K562 (cell line): ENCODE results near the gene ERCC6. TPM values are rescaled to one million over a fixed set of nuclear protein-coding genes. Genes with fewer than 3 reads are reported as not detected.

Source experiments
- ATAC-seq: fragments of 200-7000 bp; cut with Tn5 transposase; 3 replicates; pipeline ENCODE4 v1.9.1; 2020; ENCODE audit warnings: moderate library complexity
- BruUV-seq: library from RNA; stranded (reverse); fragments of 400-500 nt; replicated peaks from 2 replicates; lab custom pipeline; 2021; lab: Mats Ljungman, UMichigan
- CTCF ChIA-PET: fragments of 300-600 bp; formaldehyde crosslinking; extraction: SDS; loops from one replicate; lab custom pipeline; 2021; ENCODE audit warnings: low intra/inter-chr PET ratio; lab: Yijun Ruan, JAX
- POLR2A ChIA-PET: fragments of 300-600, 350-650 bp; sonication (Branson Sonifier 250); formaldehyde crosslinking; extraction: SDS; loops from one replicate; lab custom pipeline; 2021; ENCODE audit warnings: antibody characterized with exemption, inconsistent platforms; lab: Yijun Ruan, JAX
- DNase-seq, 4 experiments: peaks; one replicate each; pipeline versions ENCODE4 v3.0.0 to v3.0.0-alpha.2; 2011 to 2018; ENCODE audit warnings: low spot score in 3 of 4, mixed read lengths in 3 of 4; ENCODE audit errors: extremely low read depth in 1 of 4
- FAIRE-seq: peaks from 2 replicates; lab custom pipeline; 2011; peaks lifted over from hg19 to GRCh38; lab: Jason Lieb, UNC
- H2AFZ ChIP-seq: 2 replicates; pipeline ENCODE4 v1.6.0; 2011; ENCODE audit warnings: low read depth, low read length, control low read depth, inconsistent platforms
- H3K27ac ChIP-seq: fragments of 200-600 bp; 3 replicates; pipeline ENCODE4 v1.8.0; 2011; ENCODE audit warnings: low read depth, mild to moderate bottlenecking, control low read depth, inconsistent platforms, low read length, moderate library complexity, mixed read lengths; ENCODE audit errors: extremely low read depth
- H3K27me3 ChIP-seq, 2 experiments: fragments of 300-600 bp in 1 of 2; 2 replicates in 1 of 2; 3 replicates in 1 of 2; pipeline versions ENCODE4 v1.6.0 to v1.8.0; 2011; ENCODE audit warnings: inconsistent platforms in 2 of 2, low read length in 2 of 2, mild to moderate bottlenecking in 1 of 2, mixed read lengths in 1 of 2, moderate library complexity in 1 of 2; ENCODE audit not compliant: control insufficient read depth in 2 of 2, insufficient read depth in 2 of 2
- H3K36me3 ChIP-seq: fragments of 300-600 bp; 3 replicates; pipeline ENCODE4 v1.8.0; 2011; ENCODE audit warnings: mild to moderate bottlenecking, low read length, inconsistent platforms; ENCODE audit not compliant: control insufficient read depth, insufficient read depth
- H3K4me1 ChIP-seq, 2 experiments: fragments of 200-600 bp in 1 of 2; replicated peaks in 1 of 2; 2 replicates in 1 of 2; 3 replicates in 1 of 2; pipeline versions ENCODE4 v1.5.1 to v1.8.0; 2011; ENCODE audit warnings: inconsistent platforms in 2 of 2, low read length in 2 of 2, mild to moderate bottlenecking in 1 of 2, mixed read lengths in 1 of 2, moderate library complexity in 1 of 2; ENCODE audit not compliant: control insufficient read depth in 2 of 2, insufficient read depth in 2 of 2
- H3K4me2 ChIP-seq: 2 replicates; pipeline ENCODE4 v1.6.1; 2011; ENCODE audit warnings: low read length, control low read depth, inconsistent platforms, mixed read lengths; ENCODE audit not compliant: insufficient read depth
- H3K4me3 ChIP-seq: fragments of 200-600 bp; sonication (generic), shearing (Covaris generic); 2 replicates; pipeline ENCODE4 v1.5.1; 2016; ENCODE audit warnings: control low read depth, inconsistent platforms
- H3K79me2 ChIP-seq: fragments of 200-600 bp; 3 replicates; pipeline ENCODE4 v1.8.0; 2011; ENCODE audit warnings: low read length, inconsistent platforms; ENCODE audit not compliant: control insufficient read depth, insufficient read depth
- H3K9ac ChIP-seq, 2 experiments: 2 replicates each; pipeline versions ENCODE4 v1.6.0 to v1.6.1; 2011; ENCODE audit warnings: low read depth in 2 of 2, low read length in 2 of 2, control low read depth in 1 of 2, inconsistent platforms in 1 of 2, mild to moderate bottlenecking in 1 of 2, mixed read lengths in 1 of 2; ENCODE audit not compliant: insufficient read depth in 1 of 2
- H3K9me1 ChIP-seq: one replicate; pipeline ENCODE4 v1.6.0; 2011; ENCODE audit warnings: inconsistent platforms, mild to moderate bottlenecking, low read length, moderate library complexity; ENCODE audit not compliant: control insufficient read depth, insufficient read depth
- H3K9me3 ChIP-seq: replicated peaks from 2 replicates; pipeline ENCODE4 v1.5.1; 2011; ENCODE audit warnings: low read depth, low read length, inconsistent platforms; ENCODE audit not compliant: control insufficient read depth, insufficient read depth
- H4K20me1 ChIP-seq: replicated peaks from 2 replicates; pipeline ENCODE4 v1.6.1; 2011; ENCODE audit warnings: low read length, inconsistent platforms, mixed read lengths; ENCODE audit not compliant: control insufficient read depth, insufficient read depth
- FOXK2 ChIP-seq, 2 experiments: fragments of 450-650 bp; IDR thresholded peaks in 1 of 2; conservative IDR thresholded peaks in 1 of 2; 2 replicates each; pipeline ENCODE4 v1.6.1; 2016; ENCODE audit warnings: low read depth in 2 of 2, mild to moderate bottlenecking in 1 of 2
- GTF2F1 ChIP-seq: IDR thresholded peaks from 2 replicates; pipeline ENCODE4 v1.6.1; 2011; ENCODE audit warnings: low read depth, low read length, improper control_type of control experiment
- MAZ ChIP-seq, 2 experiments: fragments of 450-650 bp in 1 of 2; sonication (generic) in 1 of 2; formaldehyde crosslinking; IDR thresholded peaks in 1 of 2; conservative IDR thresholded peaks in 1 of 2; 2 replicates each; pipeline versions ENCODE4 v1.4.0 to v1.5.0; 2020; ENCODE audit warnings: mild to moderate bottlenecking in 1 of 2, missing genetic modification reagents in 1 of 2
- RAD21 ChIP-seq, 2 experiments: fragments of 250-450 bp in 1 of 2; fragments of 450-650 bp in 1 of 2; sonication (Bioruptor Pico) in 1 of 2; formaldehyde crosslinking in 1 of 2; IDR thresholded peaks in 1 of 2; conservative IDR thresholded peaks in 1 of 2; 2 replicates each; pipeline versions ENCODE4 v1.4.0 to v1.8.0; 2020 to 2022; ENCODE audit warnings: mild to moderate bottlenecking in 2 of 2, moderate library complexity in 1 of 2
- SMC3 ChIP-seq: conservative IDR thresholded peaks from 2 replicates; pipeline ENCODE4 v1.6.1; 2011; ENCODE audit warnings: low read depth, low read length, improper control_type of control experiment; ENCODE audit not compliant: insufficient read depth
- STAG1 ChIP-seq: sonication (generic); formaldehyde crosslinking; IDR thresholded peaks from 2 replicates; pipeline ENCODE4 v1.5.0; 2020; ENCODE audit warnings: missing genetic modification reagents, borderline replicate concordance
- ZNF316 ChIP-seq: fragments of 450-650 bp; IDR thresholded peaks from 2 replicates; pipeline ENCODE4 v1.6.1; 2016
- ZNF699 ChIP-seq: fragments of 250-450 bp; sonication (Bioruptor Pico); IDR thresholded peaks from 2 replicates; pipeline ENCODE4 v1.8.0; 2021; ENCODE audit warnings: mild to moderate bottlenecking, moderate library complexity; ENCODE audit not compliant: insufficient replicate concordance
- WGBS: fragments of 100-300 bp; shearing (Covaris generic); methylation state at CpG from one replicate; pipeline ENCODE4 v1.1.6; 2016; ENCODE audit warnings: low coverage, mixed read lengths; ENCODE audit not compliant: insufficient coverage; ENCODE audit errors: missing lambda C conversion rate; 5-methylcytosine and 5-hydroxymethylcytosine counted together
- in situ Hi-C: fragments of 300-500 bp; cut with MboI; formaldehyde crosslinking; loops from 4 replicates; pipeline ENCODE4 v1.15.0; 2018; ENCODE audit warnings: inconsistent platforms, mixed read lengths
- intact Hi-C: fragments of 100-400 bp; cut with micrococcal nuclease; formaldehyde crosslinking; loops from 2 replicates; pipeline ENCODE4 v1.14.2; 2022
- polyA plus RNA-seq, 8 experiments: library from polyadenylated mRNA; depleted of rRNA in 4 of 8; stranded (reverse) in 5 of 8; unstranded in 3 of 8; fragments of >200 nt; fragmentation: Nextera tagmentation in 2 of 8; fragmentation: Illumina TruSeq in 1 of 8; extraction: Ambion mirVana in 2 of 8; extraction: Trizol in 1 of 8; gene quantifications; 2 replicates each; pipeline versions ENCODE4 v1.2.1 to v1.2.3, GENCODE V29; 2011 to 2014; ENCODE audit warnings: inconsistent platforms in 1 of 8, missing spikeins in 1 of 8
- total RNA-seq, 7 experiments: library from RNA; depleted of rRNA in 6 of 7; stranded (reverse); fragments of >200 nt in 6 of 7; fragmentation: Illumina TruSeq in 2 of 7; extraction: Trizol in 2 of 7; gene quantifications; 2 replicates each; pipeline versions ENCODE4 v1.2.1 to v1.2.3, GENCODE V29; 2011 to 2021; ENCODE audit warnings: low replicate concordance in 1 of 7
- TF ChIP-seq, protein P1 (sequence below): fragments of 200-800 bp; sonication (Bioruptor generic); IDR thresholded peaks from 2 replicates; pipeline ENCODE4 v1.6.1; 2017; ENCODE audit warnings: missing genetic modification characterization, missing compliant biosample characterization
- TF ChIP-seq, protein P2 (sequence below): fragments of 450-650 bp; IDR thresholded peaks from one replicate; pipeline ENCODE4 v1.6.1; 2018; ENCODE audit warnings: mild to moderate bottlenecking, moderate library complexity; ENCODE audit not compliant: partially characterized antibody
- TF ChIP-seq, protein P3 (sequence below): sonication (generic); formaldehyde crosslinking; IDR thresholded peaks from 2 replicates; pipeline ENCODE4 v1.8.0; 2022; ENCODE audit warnings: mild to moderate bottlenecking, missing genetic modification reagents

ERCC6 gene
- total and polyA plus RNA-seq, 9 of the 15 experiments (the other 6 are each of a cell fraction or from before 2014, with no cell fraction given) = 7.8 to 17.7 (median 11.8) TPM

DNA sequence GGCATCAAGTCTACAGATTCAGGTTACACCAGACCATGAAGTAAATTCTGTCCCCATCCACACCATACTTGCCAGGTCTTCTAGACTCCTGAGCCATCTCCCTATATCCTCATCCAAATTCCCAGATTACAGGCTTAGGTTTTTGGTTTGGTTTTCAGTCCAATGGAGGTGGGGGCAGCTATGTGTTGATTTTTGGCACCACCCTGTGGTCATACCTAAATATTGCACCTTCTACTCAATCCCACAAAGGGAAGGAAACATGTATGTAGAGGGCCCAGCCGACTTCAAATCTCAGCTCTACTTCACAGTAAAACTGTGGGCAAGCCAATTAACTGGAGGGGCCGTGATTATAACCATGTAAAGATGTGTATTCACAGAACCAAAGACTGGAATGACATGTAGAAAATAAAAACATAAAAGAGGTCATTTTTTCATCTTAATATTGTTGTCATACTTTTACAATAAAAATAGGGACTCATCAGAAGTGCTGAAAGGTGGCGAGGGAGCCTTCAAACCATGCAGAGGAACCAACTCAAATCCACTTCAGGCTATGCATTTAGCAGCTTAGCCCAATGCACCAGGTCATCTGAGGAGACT is 19.8 kb downstream of the ERCC6 start (continued):
- TF ChIP-seq MAZ (CRISPR knock-in tag; conservative IDR thresholded peaks at IDR 0.05 in 1 of 2, IDR thresholded peaks at IDR 0.05 in 1 of 2) (peak in 1 of 2 experiments; percentile 70; a peak in 3 of 4 replicates), SMC3 (peak; percentile 77), ZNF699 (CRISPR knock-in tag) (no peak), RAD21 (CRISPR knock-in tag; conservative IDR thresholded peaks at IDR 0.05 in 1 of 2, IDR thresholded peaks at IDR 0.05 in 1 of 2) (peak; percentile 83 to 88), STAG1 (CRISPR knock-in tag) (peak; percentile 76; the same call in 1 of the 2 replicates), GTF2F1 (no peak)
- TF ChIP-seq, protein P1, sequence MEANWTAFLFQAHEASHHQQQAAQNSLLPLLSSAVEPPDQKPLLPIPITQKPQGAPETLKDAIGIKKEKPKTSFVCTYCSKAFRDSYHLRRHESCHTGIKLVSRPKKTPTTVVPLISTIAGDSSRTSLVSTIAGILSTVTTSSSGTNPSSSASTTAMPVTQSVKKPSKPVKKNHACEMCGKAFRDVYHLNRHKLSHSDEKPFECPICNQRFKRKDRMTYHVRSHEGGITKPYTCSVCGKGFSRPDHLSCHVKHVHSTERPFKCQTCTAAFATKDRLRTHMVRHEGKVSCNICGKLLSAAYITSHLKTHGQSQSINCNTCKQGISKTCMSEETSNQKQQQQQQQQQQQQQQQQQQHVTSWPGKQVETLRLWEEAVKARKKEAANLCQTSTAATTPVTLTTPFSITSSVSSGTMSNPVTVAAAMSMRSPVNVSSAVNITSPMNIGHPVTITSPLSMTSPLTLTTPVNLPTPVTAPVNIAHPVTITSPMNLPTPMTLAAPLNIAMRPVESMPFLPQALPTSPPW (CRISPR knock-in tag) = 0 out of 2 replicates have a peak, but pooled peaks have one; percentile 26

DNA sequence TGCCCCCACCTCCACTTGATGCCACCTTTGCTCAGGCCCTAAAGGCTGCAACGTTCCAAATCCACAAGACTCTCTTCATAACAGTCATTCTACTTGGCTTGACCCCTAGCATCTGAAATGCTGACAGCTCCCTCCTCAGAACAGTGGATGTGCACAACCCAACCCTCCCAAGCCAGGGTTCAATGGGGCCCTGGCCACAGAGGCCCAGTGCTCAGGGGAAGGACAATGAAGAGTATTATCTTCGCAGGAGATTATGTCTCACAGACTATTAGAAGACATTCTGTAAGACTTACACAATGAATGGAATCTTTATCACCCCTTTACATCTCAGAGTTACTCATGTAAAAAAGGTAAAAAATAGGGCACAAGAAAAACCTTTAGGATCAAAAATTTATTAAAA is 20.4 kb downstream of the ERCC6 start:
- Histone ChIP-seq H4K20me1 (peaks cover 12% of the 10 kb centered on the region; the same call in 1 of the 2 replicates), H3K36me3 (peaks cover 52% of the 10 kb centered on the region), H3K79me2 (0 out of 3 replicates have a peak, but pooled peaks cover 4% of the 10 kb centered on the region), H3K27me3 (no peaks in the 10 kb centered on the region), H3K4me1 (no peaks in the 10 kb centered on the region), H2AFZ (no peak overlapping the region), H3K27ac (no peak overlapping the region), H3K4me3 (no peak overlapping the region), H3K9ac (no peak overlapping the region), H3K4me2 (no peak overlapping the region), H3K9me3 (no peaks in the 10 kb centered on the region), H3K9me1 (no peaks in the 10 kb centered on the region)
- intact Hi-C loops (loop anchor here (10.0 kb wide), 1 partner anchor 774 kb away; no protein-coding TSS in a partner anchor), in situ Hi-C loops (loop anchor here (5.0 to 10.0 kb wide), 3 partner anchors 106 to 864 kb away; no protein-coding TSS in a partner anchor)
- ATAC-seq (no peak), FAIRE-seq (no peak), DNase-seq (no peak)
- BruUV-seq = no TSS peak
- ChIA-PET CTCF (interaction anchor here (1.7 to 3.1 kb wide), 3 partner anchors 111 to 860 kb away, joined by 10 to 23 read pairs (median 13); no protein-coding TSS in a partner anchor), POLR2A (interaction anchor here (0.7 to 1.1 kb wide), 3 partner anchors 9 to 113 kb away, joined by 3 to 6 read pairs (median 5); partner anchors contain the start of gene ERCC6)
- WGBS = 86% methylated on average over 2 of the region's 2 CpGs
- TF ChIP-seq, protein P2, sequence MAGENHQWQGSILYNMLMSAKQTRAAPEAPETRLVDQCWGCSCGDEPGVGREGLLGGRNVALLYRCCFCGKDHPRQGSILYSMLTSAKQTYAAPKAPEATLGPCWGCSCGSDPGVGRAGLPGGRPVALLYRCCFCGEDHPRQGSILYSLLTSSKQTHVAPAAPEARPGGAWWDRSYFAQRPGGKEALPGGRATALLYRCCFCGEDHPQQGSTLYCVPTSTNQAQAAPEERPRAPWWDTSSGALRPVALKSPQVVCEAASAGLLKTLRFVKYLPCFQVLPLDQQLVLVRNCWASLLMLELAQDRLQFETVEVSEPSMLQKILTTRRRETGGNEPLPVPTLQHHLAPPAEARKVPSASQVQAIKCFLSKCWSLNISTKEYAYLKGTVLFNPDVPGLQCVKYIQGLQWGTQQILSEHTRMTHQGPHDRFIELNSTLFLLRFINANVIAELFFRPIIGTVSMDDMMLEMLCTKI = no peak
- TF ChIP-seq ZNF316 (no peak), FOXK2 (conservative IDR thresholded peaks at IDR 0.05 in 1 of 2, IDR thresholded peaks at IDR 0.05 in 1 of 2; ENCODE audit: low read depth in 2 of 2) (no peak)
- TF ChIP-seq, protein P3, sequence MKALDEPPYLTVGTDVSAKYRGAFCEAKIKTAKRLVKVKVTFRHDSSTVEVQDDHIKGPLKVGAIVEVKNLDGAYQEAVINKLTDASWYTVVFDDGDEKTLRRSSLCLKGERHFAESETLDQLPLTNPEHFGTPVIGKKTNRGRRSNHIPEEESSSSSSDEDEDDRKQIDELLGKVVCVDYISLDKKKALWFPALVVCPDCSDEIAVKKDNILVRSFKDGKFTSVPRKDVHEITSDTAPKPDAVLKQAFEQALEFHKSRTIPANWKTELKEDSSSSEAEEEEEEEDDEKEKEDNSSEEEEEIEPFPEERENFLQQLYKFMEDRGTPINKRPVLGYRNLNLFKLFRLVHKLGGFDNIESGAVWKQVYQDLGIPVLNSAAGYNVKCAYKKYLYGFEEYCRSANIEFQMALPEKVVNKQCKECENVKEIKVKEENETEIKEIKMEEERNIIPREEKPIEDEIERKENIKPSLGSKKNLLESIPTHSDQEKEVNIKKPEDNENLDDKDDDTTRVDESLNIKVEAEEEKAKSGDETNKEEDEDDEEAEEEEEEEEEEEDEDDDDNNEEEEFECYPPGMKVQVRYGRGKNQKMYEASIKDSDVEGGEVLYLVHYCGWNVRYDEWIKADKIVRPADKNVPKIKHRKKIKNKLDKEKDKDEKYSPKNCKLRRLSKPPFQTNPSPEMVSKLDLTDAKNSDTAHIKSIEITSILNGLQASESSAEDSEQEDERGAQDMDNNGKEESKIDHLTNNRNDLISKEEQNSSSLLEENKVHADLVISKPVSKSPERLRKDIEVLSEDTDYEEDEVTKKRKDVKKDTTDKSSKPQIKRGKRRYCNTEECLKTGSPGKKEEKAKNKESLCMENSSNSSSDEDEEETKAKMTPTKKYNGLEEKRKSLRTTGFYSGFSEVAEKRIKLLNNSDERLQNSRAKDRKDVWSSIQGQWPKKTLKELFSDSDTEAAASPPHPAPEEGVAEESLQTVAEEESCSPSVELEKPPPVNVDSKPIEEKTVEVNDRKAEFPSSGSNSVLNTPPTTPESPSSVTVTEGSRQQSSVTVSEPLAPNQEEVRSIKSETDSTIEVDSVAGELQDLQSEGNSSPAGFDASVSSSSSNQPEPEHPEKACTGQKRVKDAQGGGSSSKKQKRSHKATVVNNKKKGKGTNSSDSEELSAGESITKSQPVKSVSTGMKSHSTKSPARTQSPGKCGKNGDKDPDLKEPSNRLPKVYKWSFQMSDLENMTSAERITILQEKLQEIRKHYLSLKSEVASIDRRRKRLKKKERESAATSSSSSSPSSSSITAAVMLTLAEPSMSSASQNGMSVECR (CRISPR knock-in tag) = no peak
